KBM-7 (cell line): ENCODE measurements around the gene TLE1.

Experiments
- DNase-seq: peaks from one replicate; pipeline ENCODE4 v3.0.0-alpha.2; 2015
- in situ Hi-C: fragments of 300-500 bp; cut with MboI; formaldehyde crosslinking; loops from 2 replicates; pipeline ENCODE4 v1.14.3; 2020; ENCODE audit warnings: low sequenced_read_pairs, low pct_unique_long_range_greater_than_20kb, mixed read lengths

TLE1 gene

GRCh38 chr9:81628897-81629296 is 60.5 kb downstream of the TLE1 start:
- no peak for DNase-seq
- in situ Hi-C loops: no loop called here

DNA sequence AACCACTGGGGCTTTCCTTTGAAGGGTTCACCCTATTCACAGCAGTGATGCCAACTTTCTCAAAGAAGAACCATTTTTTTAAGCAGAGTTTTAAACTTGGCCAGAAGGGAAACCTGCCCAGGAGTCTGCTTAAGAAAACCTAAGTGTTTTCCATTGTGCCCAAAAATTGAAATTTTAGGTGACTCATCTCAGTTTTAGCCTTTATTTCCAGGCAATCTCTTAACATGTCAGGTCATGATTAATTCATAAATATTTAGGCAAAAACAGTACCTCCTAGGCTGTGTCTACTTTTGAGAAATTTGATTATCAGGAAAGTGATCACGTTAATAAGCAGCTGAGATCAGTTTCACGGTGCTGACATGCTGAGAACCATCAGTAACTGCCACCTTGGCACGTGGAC is 61.9 kb downstream of the TLE1 start:
- in situ Hi-C loops: no loop called here
- no peak for DNase-seq

GRCh38 chr9:81626511-81626910 is 62.8 kb downstream of the TLE1 start:
- in situ Hi-C loops: no loop called here
- DNase-seq: no peak

DNA sequence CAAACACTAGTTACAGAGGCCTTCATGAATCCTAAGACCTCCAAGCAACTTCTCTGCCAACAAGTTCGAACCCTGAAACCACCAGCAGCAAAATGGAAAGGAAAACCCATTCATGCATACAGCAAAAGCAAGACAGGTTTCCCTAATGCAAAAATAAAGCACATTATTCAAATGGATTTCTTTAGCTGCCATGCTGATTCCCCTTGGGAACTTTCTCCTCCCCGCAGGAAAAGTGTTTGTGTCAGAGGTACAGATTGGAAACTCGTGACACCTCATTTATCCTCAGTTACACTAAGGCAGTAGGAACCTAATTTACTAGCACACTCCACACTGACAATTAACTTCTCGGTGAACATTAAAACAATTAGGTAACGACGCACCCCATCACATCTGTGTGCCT is 63.4 kb downstream of the TLE1 start:
- in situ Hi-C loops: no loop called here
- DNase-seq: no peak

DNA sequence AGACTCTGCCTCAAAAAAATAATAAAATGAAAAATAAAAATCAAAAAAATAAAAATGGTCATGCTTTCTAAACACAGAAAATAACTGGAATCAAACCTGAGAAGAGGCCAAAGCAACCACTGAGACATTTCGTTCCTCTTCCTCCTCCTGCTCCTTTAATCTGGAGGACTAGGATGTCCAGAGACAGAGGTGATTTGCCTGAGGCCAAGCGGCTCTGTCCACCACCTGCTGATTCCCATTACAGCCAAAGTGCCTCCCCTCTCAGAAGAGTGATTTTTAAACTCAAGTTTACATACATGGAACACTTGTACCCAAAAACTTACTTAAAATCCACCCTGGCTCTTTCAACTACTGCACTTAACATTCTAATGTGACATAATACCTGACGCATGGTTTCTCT is 65.6 kb downstream of the TLE1 start:
- DNase-seq: no peak
- in situ Hi-C loops: no loop called here

- DNase-seq: no peak
Measured at GRCh38 chr9:81622471-81623255, 66.7 kb downstream of the TLE1 start.

GRCh38 chr9:81621785-81622259 is 67.5 kb downstream of the TLE1 start:
- in situ Hi-C loops: no loop called here
- no peak for DNase-seq

More at GRCh38 chr9:81622471-81623255, 66.7 kb downstream of the TLE1 start:
- in situ Hi-C loops: no loop called here

DNA sequence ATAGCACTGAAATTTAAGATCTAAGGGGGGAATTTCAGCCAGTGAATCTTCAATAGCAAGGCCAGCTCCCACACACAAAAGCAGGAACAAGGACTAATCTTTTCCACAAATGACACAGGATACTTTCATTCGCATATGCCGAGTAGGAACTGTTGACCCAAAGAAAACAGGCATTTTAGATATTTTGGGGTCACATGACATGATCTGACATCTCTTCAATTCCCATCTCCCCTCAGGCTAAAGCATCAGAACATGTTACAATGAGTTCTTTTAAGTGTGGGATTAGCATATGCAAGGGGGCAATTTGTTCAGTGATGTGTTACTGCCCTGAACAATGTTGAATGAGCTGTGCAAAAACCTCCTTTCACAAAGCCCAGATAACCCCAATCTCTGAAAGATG is 68.2 kb downstream of the TLE1 start:
- in situ Hi-C loops: no loop called here
- DNase-seq: no peak

- no peak for DNase-seq
- in situ Hi-C loops: no loop called here
Measured at GRCh38 chr9:81620002-81620390, 69.4 kb downstream of the TLE1 start.

GRCh38 chr9:81619353-81620001 is 69.9 kb downstream of the TLE1 start:
- in situ Hi-C loops: no loop called here
- no peak for DNase-seq

- no peak for DNase-seq
- in situ Hi-C loops: no loop called here
Measured at GRCh38 chr9:81618923-81619322, 70.4 kb downstream of the TLE1 start.

- DNase-seq: no peak
- in situ Hi-C loops: no loop called here
Measured at GRCh38 chr9:81616141-81616540, 73.2 kb downstream of the TLE1 start.

GRCh38 chr9:81614335-81614734 is 75.0 kb downstream of the TLE1 start:
- DNase-seq: no peak
- in situ Hi-C loops: no loop called here

- DNase-seq: no peak
- in situ Hi-C loops: no loop called here
Measured at GRCh38 chr9:81613002-81613812, 76.1 kb downstream of the TLE1 start.

DNA sequence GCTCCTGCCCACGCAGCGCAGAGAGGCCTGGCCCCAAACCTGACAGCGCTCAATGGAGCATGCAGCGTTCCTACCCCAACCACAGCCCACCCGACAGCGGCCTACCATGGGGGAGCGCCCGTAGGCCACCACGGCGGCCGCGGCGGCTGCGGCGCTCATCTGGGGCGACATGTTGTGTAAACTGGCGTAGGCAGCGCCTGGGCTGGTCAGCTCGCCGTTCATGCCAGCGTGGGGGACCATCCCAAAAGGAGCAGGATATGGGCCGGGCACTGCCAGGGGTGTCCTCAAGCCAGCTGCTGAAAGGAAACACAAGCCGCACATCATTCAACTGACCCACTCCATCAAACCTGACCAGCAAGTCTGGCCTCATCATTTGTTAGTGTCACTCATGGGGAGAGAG is 77.7 kb downstream of the TLE1 start:
- in situ Hi-C loops: no loop called here
- no peak for DNase-seq

GRCh38 chr9:81610740-81611107 is 78.6 kb downstream of the TLE1 start:
- in situ Hi-C loops: no loop called here
- DNase-seq: no peak

- peak; percentile 14 for DNase-seq
- in situ Hi-C loops: no loop called here
Measured at GRCh38 chr9:81609782-81610739, 79.3 kb downstream of the TLE1 start.

GRCh38 chr9:81608289-81608657 is 81.1 kb downstream of the TLE1 start:
- in situ Hi-C loops: no loop called here
- DNase-seq: no peak
